ENCODE measurements around the gene ZNF536.

The ZNF536 gene

GRCh38 chr19:30425885-30426838 is 54.0 kb downstream of the ZNF536 start:
- H3K27ac ChIP-seq (ENCODE audit: low read depth, low read length): no peak overlapping the region
- no peaks in the 10 kb centered on the region for H3K4me1 ChIP-seq (ENCODE audit: control insufficient read depth, insufficient read depth, low read length)
- H3K27me3 ChIP-seq (ENCODE audit: control insufficient read depth, insufficient read depth, low read length): no peaks in the 10 kb centered on the region
- H3K36me3 ChIP-seq (ENCODE audit: control insufficient read depth, insufficient read depth, low read length): no peaks in the 10 kb centered on the region
- no peak overlapping the region for H3K9ac ChIP-seq (ENCODE audit: low read depth, low read length)
- no peaks in the 10 kb centered on the region for H3K9me3 ChIP-seq (ENCODE audit: control insufficient read depth, insufficient read depth, low read length)
- no peak overlapping the region for H3K4me3 ChIP-seq (ENCODE audit: low read depth, low read length)

GRCh38 chr19:30426864-30427263 is 54.7 kb downstream of the ZNF536 start:
- no peak overlapping the region for H3K27ac ChIP-seq (ENCODE audit: low read depth, low read length)
- no peaks in the 10 kb centered on the region for H3K27me3 ChIP-seq (ENCODE audit: control insufficient read depth, insufficient read depth, low read length)
- no peaks in the 10 kb centered on the region for H3K4me1 ChIP-seq (ENCODE audit: control insufficient read depth, insufficient read depth, low read length)
- no peak overlapping the region for H3K9ac ChIP-seq (ENCODE audit: low read depth, low read length)
- no peaks in the 10 kb centered on the region for H3K9me3 ChIP-seq (ENCODE audit: control insufficient read depth, insufficient read depth, low read length)
- H3K4me3 ChIP-seq (ENCODE audit: low read depth, low read length): no peak overlapping the region
- no peaks in the 10 kb centered on the region for H3K36me3 ChIP-seq (ENCODE audit: control insufficient read depth, insufficient read depth, low read length)

- H3K27ac ChIP-seq (ENCODE audit: low read depth, low read length): no peak overlapping the region
- H3K27me3 ChIP-seq (ENCODE audit: control insufficient read depth, insufficient read depth, low read length): no peaks in the 10 kb centered on the region
- H3K9me3 ChIP-seq (ENCODE audit: control insufficient read depth, insufficient read depth, low read length): no peaks in the 10 kb centered on the region
- no peaks in the 10 kb centered on the region for H3K4me1 ChIP-seq (ENCODE audit: control insufficient read depth, insufficient read depth, low read length)
- H3K36me3 ChIP-seq (ENCODE audit: control insufficient read depth, insufficient read depth, low read length): no peaks in the 10 kb centered on the region
- no peak overlapping the region for H3K4me3 ChIP-seq (ENCODE audit: low read depth, low read length)
- H3K9ac ChIP-seq (ENCODE audit: low read depth, low read length): no peak overlapping the region
Measured at GRCh38 chr19:30428092-30428680, 56.0 kb downstream of the ZNF536 start.

- Histone ChIP-seq H3K27me3 (ENCODE audit: control insufficient read depth, insufficient read depth, low read length) (no peaks in the 10 kb centered on the region), H3K27ac (ENCODE audit: low read depth, low read length) (no peak overlapping the region), H3K9ac (ENCODE audit: low read depth, low read length) (no peak overlapping the region), H3K4me3 (ENCODE audit: low read depth, low read length) (no peak overlapping the region), H3K4me1 (ENCODE audit: control insufficient read depth, insufficient read depth, low read length) (no peaks in the 10 kb centered on the region), H3K36me3 (ENCODE audit: control insufficient read depth, insufficient read depth, low read length) (no peaks in the 10 kb centered on the region), H3K9me3 (ENCODE audit: control insufficient read depth, insufficient read depth, low read length) (no peaks in the 10 kb centered on the region)
Measured at GRCh38 chr19:30428844-30429243, 56.7 kb downstream of the ZNF536 start.

GRCh38 chr19:30430206-30430734 is 58.1 kb downstream of the ZNF536 start:
- Histone ChIP-seq H3K27ac (ENCODE audit: low read depth, low read length) (no peak overlapping the region), H3K36me3 (ENCODE audit: control insufficient read depth, insufficient read depth, low read length) (no peaks in the 10 kb centered on the region), H3K4me3 (ENCODE audit: low read depth, low read length) (no peak overlapping the region), H3K27me3 (ENCODE audit: control insufficient read depth, insufficient read depth, low read length) (no peaks in the 10 kb centered on the region), H3K9me3 (ENCODE audit: control insufficient read depth, insufficient read depth, low read length) (no peaks in the 10 kb centered on the region), H3K9ac (ENCODE audit: low read depth, low read length) (no peak overlapping the region), H3K4me1 (ENCODE audit: control insufficient read depth, insufficient read depth, low read length) (no peaks in the 10 kb centered on the region)

- Histone ChIP-seq H3K4me1 (ENCODE audit: control insufficient read depth, insufficient read depth, low read length) (no peaks in the 10 kb centered on the region), H3K9ac (ENCODE audit: low read depth, low read length) (no peak overlapping the region)
Measured at GRCh38 chr19:30431591-30431990, 59.4 kb downstream of the ZNF536 start.

GRCh38 chr19:30434797-30435594 is 62.8 kb downstream of the ZNF536 start:
- H3K27me3 ChIP-seq (ENCODE audit: control insufficient read depth, insufficient read depth, low read length): no peaks in the 10 kb centered on the region
- 0 out of 2 replicates have a peak, but pooled peaks cover 2% of the 10 kb centered on the region for H3K4me1 ChIP-seq (ENCODE audit: control insufficient read depth, insufficient read depth, low read length)
- H3K36me3 ChIP-seq (ENCODE audit: control insufficient read depth, insufficient read depth, low read length): no peaks in the 10 kb centered on the region
- no peaks in the 10 kb centered on the region for H3K9me3 ChIP-seq (ENCODE audit: control insufficient read depth, insufficient read depth, low read length)
- no peak overlapping the region for H3K27ac ChIP-seq (ENCODE audit: low read depth, low read length)
- H3K4me3 ChIP-seq (ENCODE audit: low read depth, low read length): no peak overlapping the region
- no peak overlapping the region for H3K9ac ChIP-seq (ENCODE audit: low read depth, low read length)

More at GRCh38 chr19:30431591-30431990, 59.4 kb downstream of the ZNF536 start:
- H3K9me3 ChIP-seq (ENCODE audit: control insufficient read depth, insufficient read depth, low read length): no peaks in the 10 kb centered on the region
- no peak overlapping the region for H3K27ac ChIP-seq (ENCODE audit: low read depth, low read length)
- H3K27me3 ChIP-seq (ENCODE audit: control insufficient read depth, insufficient read depth, low read length): no peaks in the 10 kb centered on the region
- H3K36me3 ChIP-seq (ENCODE audit: control insufficient read depth, insufficient read depth, low read length): no peaks in the 10 kb centered on the region
- no peak overlapping the region for H3K4me3 ChIP-seq (ENCODE audit: low read depth, low read length)

- H3K4me3 ChIP-seq (ENCODE audit: low read depth, low read length): no peak overlapping the region
- no peaks in the 10 kb centered on the region for H3K36me3 ChIP-seq (ENCODE audit: control insufficient read depth, insufficient read depth, low read length)
- H3K27ac ChIP-seq (ENCODE audit: low read depth, low read length): no peak overlapping the region
- H3K27me3 ChIP-seq (ENCODE audit: control insufficient read depth, insufficient read depth, low read length): no peaks in the 10 kb centered on the region
- 0 out of 2 replicates have a peak, but pooled peaks cover 2% of the 10 kb centered on the region for H3K4me1 ChIP-seq (ENCODE audit: control insufficient read depth, insufficient read depth, low read length)
- no peak overlapping the region for H3K9ac ChIP-seq (ENCODE audit: low read depth, low read length)
- no peaks in the 10 kb centered on the region for H3K9me3 ChIP-seq (ENCODE audit: control insufficient read depth, insufficient read depth, low read length)
Measured at GRCh38 chr19:30437869-30438268, 65.7 kb downstream of the ZNF536 start.

- Histone ChIP-seq H3K36me3 (ENCODE audit: control insufficient read depth, insufficient read depth, low read length) (no peaks in the 10 kb centered on the region), H3K27me3 (ENCODE audit: control insufficient read depth, insufficient read depth, low read length) (no peaks in the 10 kb centered on the region), H3K4me1 (ENCODE audit: control insufficient read depth, insufficient read depth, low read length) (0 out of 2 replicates have a peak, but pooled peaks cover 2% of the 10 kb centered on the region), H3K9ac (ENCODE audit: low read depth, low read length) (no peak overlapping the region), H3K27ac (ENCODE audit: low read depth, low read length) (no peak overlapping the region), H3K9me3 (ENCODE audit: control insufficient read depth, insufficient read depth, low read length) (no peaks in the 10 kb centered on the region), H3K4me3 (ENCODE audit: low read depth, low read length) (no peak overlapping the region)
Measured at GRCh38 chr19:30439310-30439709, 67.1 kb downstream of the ZNF536 start.

- Histone ChIP-seq H3K27ac (ENCODE audit: low read depth, low read length) (no peak overlapping the region), H3K9ac (ENCODE audit: low read depth, low read length) (no peak overlapping the region), H3K4me3 (ENCODE audit: low read depth, low read length) (no peak overlapping the region), H3K9me3 (ENCODE audit: control insufficient read depth, insufficient read depth, low read length) (no peaks in the 10 kb centered on the region), H3K36me3 (ENCODE audit: control insufficient read depth, insufficient read depth, low read length) (no peaks in the 10 kb centered on the region), H3K4me1 (ENCODE audit: control insufficient read depth, insufficient read depth, low read length) (0 out of 2 replicates have a peak, but pooled peaks cover 2% of the 10 kb centered on the region), H3K27me3 (ENCODE audit: control insufficient read depth, insufficient read depth, low read length) (no peaks in the 10 kb centered on the region)
Measured at GRCh38 chr19:30441011-30441410, 68.8 kb downstream of the ZNF536 start.

All from HUES48 (cell line).